Activated CD4-positive, alpha-beta T cell treated with anti-CD3 and anti-CD28 coated beads for 1 hour (primary cell): Measurements from ENCODE around the gene TERF2IP.
A peak's percentile ranks its signal among the peaks of the same experiment; 100 is the strongest.

Experiments used
- DNase-seq: peaks from one replicate; pipeline ENCODE4 v3.0.0-alpha.2; 2020

The TERF2IP gene

GRCh38 chr16:75647492-75648264 is at the start of gene TERF2IP, which contains the start of gene KARS1:
TSS of gene TERF2IP (plus strand) at chr16:75647773. CDS start at chr16:75647883, 110 bp downstream.
TSS of gene KARS1 (minus strand) at chr16:75647665. CDS start at chr16:75647639, 26 bp downstream.
- DNase-seq: peak; percentile 92

- DNase-seq: no peak
Observed at GRCh38 chr16:75599452-75600277, 47.9 kb upstream of the TERF2IP start.

- DNase-seq: no peak
Observed at GRCh38 chr16:75603241-75603640, 44.3 kb upstream of the TERF2IP start.

- no peak for DNase-seq
Observed at GRCh38 chr16:75606507-75606906, 41.1 kb upstream of the TERF2IP start.

GRCh38 chr16:75614066-75614897 is 33.3 kb upstream of the TERF2IP start:
- DNase-seq: no peak

- no peak for DNase-seq
Observed at GRCh38 chr16:75615619-75616018, 32.0 kb upstream of the TERF2IP start.

GRCh38 chr16:75616521-75617010 is 31.0 kb upstream of the TERF2IP start:
- DNase-seq: no peak

- DNase-seq: no peak
Observed at GRCh38 chr16:75617121-75617520, 30.5 kb upstream of the TERF2IP start.

- no peak for DNase-seq
Observed at GRCh38 chr16:75618780-75619179, 28.8 kb upstream of the TERF2IP start.

GRCh38 chr16:75620326-75621169 is 27.0 kb upstream of the TERF2IP start:
- DNase-seq: no peak

- DNase-seq: no peak
Observed at GRCh38 chr16:75621170-75621477, 26.4 kb upstream of the TERF2IP start.

GRCh38 chr16:75622761-75623605 is 24.6 kb upstream of the TERF2IP start, which contains the start of gene ADAT1:
TSS of gene ADAT1 (minus strand) at chr16:75623281. CDS start at chr16:75620799, 2,482 bp downstream.
- peak; percentile 97 for DNase-seq

GRCh38 chr16:75624921-75625334 is 22.6 kb upstream of the TERF2IP start:
- DNase-seq: no peak

GRCh38 chr16:75626806-75627205 is 20.8 kb upstream of the TERF2IP start:
- DNase-seq: no peak

- DNase-seq: no peak
Observed at GRCh38 chr16:75627851-75628250, 19.7 kb upstream of the TERF2IP start.

GRCh38 chr16:75628351-75628750 is 19.2 kb upstream of the TERF2IP start:
- no peak for DNase-seq

GRCh38 chr16:75629132-75629531 is 18.4 kb upstream of the TERF2IP start:
- DNase-seq: no peak

GRCh38 chr16:75630052-75630451 is 17.5 kb upstream of the TERF2IP start:
- no peak for DNase-seq

GRCh38 chr16:75632857-75633256 is 14.7 kb upstream of the TERF2IP start:
- DNase-seq: no peak

- no peak for DNase-seq
Observed at GRCh38 chr16:75635036-75635435, 12.5 kb upstream of the TERF2IP start.

- no peak for DNase-seq
Observed at GRCh38 chr16:75640598-75640997, 7.0 kb upstream of the TERF2IP start.
